Medulla oblongata (tissue), 1 donor: ENCODE results near the gene ITPRIP.
A peak's percentile ranks its signal among the peaks of the same experiment; 100 is the strongest.

Experiments
- DNase-seq: peaks from one replicate; pipeline ENCODE4 v3.0.0-alpha.2; 2015; ENCODE audit errors: extremely low spot score

The ITPRIP gene, protein sequence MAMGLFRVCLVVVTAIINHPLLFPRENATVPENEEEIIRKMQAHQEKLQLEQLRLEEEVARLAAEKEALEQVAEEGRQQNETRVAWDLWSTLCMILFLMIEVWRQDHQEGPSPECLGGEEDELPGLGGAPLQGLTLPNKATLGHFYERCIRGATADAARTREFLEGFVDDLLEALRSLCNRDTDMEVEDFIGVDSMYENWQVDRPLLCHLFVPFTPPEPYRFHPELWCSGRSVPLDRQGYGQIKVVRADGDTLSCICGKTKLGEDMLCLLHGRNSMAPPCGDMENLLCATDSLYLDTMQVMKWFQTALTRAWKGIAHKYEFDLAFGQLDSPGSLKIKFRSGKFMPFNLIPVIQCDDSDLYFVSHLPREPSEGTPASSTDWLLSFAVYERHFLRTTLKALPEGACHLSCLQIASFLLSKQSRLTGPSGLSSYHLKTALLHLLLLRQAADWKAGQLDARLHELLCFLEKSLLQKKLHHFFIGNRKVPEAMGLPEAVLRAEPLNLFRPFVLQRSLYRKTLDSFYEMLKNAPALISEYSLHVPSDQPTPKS

DNA sequence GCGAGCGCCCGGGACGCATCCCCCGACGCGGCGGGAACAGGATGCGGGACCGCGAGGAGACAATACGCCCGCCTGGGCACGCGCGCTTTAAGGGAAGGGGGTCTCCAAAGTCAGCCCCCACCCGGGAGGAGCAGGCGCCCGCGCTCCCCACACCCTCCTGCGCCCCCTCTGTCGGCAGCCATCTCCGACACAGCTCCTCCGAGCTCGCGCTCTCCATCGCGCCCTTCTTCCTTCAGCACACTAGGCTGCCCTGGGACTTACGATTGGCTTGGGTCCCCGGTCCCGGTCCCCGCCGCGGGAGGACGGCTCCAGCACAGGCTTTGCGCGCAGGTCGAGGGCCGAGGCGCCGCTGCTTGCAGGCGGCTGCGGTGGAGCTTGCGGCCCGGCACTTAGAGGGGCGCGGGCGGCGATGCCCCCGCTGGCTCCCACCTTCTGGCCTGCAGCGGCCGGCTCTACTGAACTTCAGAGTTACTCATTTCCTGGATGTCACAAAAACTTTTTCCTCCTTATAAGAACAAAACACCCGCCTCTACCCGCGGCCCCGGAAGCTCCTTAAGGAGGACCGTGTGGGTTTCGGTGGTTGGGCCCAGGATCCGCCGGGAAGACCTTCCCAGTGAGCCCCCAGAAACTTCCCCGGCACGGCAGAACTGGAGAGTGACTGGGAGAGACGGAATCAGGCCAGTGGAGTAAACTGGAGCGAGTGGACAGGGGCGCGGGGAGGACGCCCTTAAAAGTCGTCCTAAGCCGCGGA lies at the start of gene ITPRIP:
TSS of gene ITPRIP (minus strand) at position 481 of the 751 bp plus-strand sequence. CDS start 22,414 bp downstream, outside the sequence.
- DNase-seq: peak; percentile 76

DNA sequence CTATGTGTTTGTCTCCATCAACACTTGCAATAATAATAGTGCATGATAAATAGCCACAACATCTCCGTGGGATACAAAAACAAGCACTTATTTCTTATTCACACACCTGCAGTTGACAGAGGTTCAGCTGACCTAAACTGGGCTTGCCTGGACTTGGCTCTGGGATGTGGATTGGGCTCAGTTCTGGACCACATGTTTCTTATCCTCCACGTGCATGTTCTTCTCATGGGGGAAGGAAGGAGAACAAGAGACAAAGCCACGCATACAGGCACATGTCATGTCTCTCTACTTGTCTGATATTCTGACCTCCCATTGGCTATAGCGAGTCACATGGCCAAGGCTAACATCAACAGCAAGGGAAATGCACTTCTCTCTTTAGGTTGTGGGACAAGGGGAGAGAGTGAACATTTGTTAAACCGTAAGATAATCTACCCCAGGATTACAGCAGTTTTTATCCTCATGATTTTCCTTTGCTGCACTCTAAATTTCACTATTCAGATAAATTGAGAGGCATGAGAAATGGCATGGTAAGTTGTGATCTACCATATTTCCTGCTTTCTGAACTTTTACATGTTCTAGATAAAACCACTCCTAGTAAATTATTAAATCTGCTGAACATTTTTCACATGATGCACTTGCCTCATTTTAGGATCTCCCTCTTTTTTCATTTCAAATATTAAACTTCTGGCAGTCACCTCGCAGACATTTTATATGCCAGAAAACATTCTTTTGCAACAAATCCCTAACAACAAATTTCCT lies 49.0 kb upstream of the ITPRIP start:
- no peak for DNase-seq

DNA sequence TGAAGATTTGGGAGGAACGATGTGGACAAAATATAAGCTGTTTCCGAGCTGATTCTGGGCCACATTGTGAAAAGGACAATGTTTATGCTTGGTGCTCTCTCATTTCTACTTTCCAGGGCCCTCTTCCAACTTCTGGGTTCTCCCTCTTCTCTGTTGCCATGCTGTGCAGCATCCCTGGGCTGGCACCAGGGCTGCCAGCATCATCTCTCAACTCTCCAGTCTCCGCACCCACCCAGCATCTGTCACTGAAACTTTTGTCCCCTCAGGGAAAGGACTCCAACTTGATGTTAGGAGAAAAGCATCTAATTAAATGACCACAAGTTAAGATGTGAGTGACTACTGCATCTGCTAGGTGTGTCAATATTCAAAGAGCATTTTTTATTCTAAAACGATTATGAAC lies 42.1 kb upstream of the ITPRIP start:
- DNase-seq: no peak

DNA sequence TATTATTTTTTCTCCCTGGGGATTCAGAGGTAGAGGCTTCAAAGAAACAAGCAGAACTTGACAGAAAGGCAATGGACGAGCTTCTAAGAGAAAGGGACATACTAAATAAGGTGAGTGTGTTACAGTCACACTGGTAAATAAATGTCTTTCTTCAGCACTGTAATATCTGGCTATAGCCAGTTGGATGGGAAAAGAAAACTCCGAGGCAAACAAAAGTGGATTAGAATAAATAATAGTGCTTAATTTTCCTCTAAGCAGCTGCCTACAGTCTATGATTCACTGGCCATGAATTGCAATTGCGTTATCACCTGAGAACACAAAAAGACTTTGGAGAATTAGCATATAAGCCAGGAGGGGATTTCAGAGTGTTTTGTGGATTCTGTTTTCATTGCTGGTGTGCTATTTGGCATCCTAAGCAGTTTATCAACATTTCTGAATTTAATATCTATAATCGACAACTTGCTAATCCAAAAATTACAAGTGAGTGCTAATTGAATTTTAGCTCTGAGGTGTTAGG lies 38.6 kb upstream of the ITPRIP start:
- no peak for DNase-seq

DNA sequence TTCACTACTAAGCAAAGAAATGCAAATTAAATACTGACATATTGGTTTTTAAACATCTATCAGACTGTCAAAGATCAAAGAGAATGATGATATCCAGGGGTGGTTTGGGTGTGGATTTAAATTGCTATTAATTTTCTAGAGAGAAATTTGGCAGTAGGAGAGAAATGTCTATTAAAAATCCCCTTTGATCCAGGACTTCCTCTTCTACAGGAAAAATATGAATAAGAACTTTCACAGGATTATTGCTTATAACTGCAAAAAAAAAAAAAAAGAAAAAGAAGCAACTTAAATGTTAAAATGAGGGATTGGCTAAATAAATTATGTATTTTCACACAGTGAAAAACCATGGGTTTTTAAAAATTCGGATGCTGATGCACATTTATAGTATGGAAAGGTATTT lies 36.3 kb upstream of the ITPRIP start:
- DNase-seq: no peak

DNA sequence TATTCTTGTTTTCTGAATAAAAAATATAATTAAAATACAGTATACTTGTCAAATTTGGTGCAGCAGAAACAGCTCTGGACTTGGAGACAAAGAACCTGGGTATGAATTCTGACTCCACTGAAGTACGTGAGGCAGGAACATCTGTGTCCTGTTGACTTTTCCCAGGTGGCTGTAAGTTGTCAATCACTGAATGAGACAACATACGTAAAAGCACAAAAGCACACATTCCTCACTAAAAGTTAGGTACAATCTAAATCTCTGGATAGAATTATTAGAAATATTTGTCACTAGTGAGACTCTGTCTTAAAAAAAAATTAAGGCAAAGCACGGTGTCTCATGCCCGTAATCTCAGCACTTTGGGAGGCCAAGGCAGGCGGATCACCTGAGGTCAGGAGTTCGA lies 33.5 kb upstream of the ITPRIP start:
- DNase-seq: no peak

DNA sequence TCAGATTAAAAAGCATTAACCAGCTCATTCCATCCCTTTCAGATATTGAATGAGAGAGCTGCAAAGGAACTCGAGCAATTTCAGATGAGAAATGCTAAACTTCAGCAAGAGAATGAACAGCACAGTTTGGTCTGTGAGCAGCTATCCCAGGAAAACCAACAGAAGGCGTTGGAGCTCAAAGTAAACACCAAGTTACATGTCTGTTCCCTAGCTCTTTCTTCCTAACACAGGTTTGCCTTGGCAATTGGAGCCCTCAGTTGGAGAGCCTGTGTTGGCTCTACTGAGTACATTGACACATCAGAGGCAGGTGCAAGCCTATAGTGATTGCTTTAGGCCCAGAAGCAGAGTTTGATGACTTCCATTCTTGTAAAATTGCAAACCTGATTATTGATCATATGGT lies 30.1 kb upstream of the ITPRIP start:
- no peak for DNase-seq

DNA sequence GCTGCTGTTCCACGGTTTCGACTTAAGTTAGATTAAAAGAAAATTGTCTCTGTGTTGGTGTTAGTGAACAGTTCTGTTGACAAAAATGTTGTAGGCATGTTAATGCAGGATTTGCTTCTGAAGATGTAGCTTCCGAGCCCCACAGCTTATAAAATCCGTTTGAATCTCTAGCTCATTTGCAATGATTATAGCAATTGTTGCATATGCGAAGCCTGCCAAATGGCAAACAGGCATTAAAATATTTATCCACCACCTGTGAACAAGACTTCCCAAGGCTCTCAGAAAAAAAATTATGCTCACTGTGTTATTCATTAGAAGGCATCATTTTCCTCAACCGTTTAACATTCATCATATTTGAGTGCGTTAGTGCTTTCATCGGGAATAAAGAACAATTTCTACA lies 29.6 kb upstream of the ITPRIP start:
- no peak for DNase-seq

DNA sequence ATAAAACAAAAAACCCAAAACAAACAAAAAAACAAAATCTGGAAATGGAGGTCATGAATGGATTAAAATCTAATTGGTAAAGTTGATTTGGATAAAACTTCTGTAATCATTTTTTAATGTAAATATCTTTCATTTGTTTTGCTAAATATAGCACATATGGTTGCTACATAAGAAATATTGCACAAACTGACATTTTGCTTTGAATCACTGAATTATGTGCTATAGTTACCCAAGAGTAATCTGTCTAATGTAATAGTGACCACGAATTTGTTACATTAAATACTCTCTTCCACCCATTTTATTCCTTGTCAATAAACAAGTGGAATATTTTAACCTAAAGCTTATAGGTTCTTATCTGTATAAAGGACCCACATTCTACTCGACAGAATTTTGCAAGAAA lies 21.5 kb upstream of the ITPRIP start:
- no peak for DNase-seq

DNA sequence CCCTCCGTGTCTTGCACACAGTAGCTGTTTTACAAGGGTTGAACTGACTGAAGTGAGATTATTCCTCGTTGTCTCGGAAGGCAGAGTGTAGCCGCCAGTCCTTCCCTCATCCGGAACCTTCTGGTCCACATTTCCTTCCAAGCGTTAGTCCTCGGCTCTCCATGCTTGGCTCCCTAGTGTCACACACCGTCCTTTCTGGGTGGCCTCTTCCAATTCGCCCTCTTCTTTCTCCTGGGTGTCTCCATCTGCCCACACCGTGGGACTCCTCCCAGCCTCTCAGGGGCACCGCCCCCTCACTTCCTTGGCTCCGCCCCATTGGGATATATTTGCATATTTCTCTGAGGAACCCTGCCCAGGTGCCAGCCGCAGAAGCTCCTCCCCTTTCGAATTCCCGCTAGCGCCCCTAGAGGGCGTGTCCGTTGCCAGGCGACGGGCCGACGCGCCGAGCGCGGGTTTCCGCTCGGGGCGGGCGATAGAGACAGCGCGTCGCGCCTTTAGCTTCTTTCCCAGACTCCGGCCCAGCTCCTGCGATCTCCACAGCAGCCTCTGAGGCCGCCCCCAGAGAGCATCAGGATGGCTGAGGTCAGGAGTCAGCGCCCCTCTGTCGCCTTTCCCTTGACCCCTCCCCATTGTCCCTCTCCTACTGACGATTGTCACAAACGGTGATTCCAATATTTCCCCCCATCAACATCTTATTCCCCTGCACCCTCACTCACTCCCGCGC lies 15.2 kb upstream of the ITPRIP start, which contains the start of gene CFAP58:
TSS of gene CFAP58 (plus strand) at position 509 of the 724 bp plus-strand sequence. CDS start at position 574, 65 bp downstream.
- peak; percentile 92 for DNase-seq

DNA sequence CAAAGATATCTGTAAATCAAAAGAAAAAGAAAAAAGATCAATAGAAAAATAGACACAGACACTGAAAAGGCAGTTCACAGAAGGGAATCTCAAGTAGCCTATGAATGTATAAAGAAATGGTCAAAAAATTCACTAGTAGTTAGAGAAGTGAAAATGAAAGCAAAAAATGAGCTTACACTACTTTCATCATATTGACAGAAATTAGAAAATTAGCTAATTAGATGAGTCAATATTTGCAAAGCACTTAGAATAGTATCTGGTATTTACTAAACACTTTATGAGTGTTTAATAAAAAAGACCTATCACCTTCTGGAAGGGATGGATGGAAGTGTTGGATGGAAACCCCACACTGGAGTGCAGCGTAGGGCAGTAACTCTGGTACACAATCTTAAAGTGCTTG lies 13.7 kb upstream of the ITPRIP start:
- no peak for DNase-seq

DNA sequence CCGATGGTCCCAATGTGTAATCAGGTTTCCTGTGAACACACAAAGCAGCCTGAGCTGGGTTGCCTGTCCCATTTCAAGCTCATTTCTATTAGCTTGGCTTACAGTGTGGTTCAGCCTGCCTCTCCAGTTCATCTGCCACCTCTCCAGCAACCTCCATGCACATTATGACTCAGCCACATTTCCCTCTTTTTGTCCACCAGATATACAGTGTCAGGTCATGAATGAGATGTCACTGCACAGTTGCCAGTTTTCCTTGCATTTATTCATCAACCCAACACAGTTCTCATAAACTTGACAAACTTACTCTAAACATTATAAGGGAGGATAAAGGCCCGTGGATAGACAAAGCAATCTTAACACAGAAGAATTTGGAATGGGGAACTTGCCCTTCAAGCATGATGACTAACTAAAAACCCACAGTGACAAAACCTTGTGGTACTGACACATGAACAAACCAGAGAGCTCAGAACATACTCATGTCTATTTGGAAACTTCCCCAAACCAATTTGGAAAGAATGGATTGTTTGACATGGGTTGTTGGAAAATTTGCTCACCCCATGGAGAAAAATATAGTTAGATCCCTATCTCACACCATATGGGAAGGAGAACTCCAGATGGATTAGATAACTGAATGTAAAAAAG lies 12.9 kb upstream of the ITPRIP start:
- DNase-seq: peak; percentile 61

DNA sequence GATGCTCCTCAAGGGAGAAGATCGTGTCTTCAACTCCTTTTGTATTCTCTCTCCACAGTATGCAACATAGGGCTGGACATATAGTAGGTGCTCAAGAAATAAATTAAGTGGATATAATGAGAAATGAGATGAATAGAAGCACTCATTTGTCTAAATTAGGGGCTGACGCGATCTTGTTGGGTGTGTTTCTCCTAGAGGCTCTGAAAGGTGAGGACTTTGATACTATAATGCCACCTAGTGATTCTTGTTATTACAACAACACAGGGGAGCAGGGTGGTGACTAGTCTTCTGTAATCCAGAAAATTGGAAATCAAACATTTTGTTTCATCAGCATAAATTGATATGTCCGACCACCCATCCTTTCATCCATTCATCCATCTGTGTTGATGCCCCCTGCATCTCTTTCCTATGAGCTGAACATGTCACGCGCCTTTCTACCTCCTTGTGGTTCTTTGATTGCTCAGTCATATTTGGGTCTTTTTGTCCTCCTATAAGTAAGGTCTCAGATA lies 11.9 kb upstream of the ITPRIP start:
- DNase-seq: peak; percentile 86

DNA sequence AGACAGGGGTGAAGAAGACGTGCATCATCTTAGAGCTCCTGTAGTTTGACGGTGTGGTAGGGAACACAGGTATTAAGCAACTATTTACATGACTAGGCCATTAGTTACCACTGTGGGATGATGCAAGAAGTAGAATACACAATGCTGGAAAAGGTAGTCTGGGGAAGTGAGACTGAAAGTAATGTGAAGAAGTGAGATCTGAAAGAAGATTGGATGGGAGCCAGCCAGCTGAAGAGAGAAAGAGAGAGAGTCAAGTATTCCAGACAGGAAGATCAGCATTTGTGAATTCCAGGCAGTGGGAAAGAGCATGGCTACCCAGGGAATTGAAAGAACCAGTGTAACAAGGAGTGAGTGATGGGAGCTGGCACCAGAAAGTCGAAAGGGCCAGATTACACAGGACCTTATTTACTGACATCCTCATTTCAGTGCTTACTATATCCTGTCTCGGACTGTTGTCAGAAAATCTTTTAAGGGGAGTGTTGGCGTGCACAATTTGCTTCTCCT lies 11.4 kb upstream of the ITPRIP start:
- DNase-seq: peak; percentile 84

DNA sequence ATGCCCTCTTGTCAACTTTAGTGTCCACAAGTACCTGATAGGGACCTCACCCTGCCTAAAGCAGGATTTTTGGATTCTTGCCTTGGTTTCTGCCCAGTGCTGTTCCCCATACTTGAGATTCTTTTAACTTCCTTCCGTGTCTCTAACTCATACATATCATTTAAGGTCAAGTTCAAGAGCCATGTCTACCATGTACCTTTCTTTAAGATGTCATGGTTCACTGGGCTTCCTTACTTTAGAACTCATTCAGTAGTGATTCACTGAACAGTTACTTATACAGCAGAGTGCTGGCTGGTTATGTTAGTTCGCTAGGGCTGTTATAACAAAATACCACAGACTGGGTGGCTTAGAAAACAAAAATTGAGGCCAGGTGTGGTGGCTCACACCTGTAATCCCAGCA lies 10.3 kb upstream of the ITPRIP start:
- no peak for DNase-seq

DNA sequence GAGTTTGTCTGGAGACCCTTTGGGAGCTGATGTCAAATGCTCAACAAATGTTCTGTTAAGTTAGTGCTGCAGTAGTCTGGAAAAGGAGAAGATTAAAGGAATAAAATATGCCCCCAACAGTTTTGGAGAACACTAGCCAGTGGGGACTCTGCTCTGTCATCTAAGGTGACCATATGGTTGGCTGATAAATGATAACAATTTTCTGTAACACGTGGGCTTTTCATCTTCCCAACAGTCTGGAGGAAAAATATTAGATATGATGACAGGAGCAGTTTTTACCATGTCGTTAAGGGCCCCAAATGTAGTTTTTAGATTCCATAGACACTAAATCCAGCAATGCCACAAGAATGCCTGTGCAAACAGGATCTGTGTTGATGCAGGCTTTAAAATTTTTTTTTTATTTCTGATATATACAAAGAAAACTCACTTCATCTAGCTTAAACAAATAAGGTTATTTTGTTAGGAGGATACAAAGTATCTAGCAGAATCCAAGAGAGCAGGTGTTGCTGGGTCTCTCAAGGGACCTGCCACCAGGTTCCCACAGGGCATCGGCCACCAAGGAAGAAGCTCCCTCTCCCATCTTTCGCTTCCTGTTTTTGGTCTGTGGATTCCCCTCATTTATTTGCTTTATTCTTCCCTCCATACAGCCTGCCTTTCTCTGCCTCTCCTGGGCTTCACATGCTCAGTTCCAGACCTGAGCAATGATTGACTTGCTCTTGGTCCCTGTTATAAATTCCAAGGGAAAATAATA lies 9.2 kb upstream of the ITPRIP start:
- DNase-seq: no peak

DNA sequence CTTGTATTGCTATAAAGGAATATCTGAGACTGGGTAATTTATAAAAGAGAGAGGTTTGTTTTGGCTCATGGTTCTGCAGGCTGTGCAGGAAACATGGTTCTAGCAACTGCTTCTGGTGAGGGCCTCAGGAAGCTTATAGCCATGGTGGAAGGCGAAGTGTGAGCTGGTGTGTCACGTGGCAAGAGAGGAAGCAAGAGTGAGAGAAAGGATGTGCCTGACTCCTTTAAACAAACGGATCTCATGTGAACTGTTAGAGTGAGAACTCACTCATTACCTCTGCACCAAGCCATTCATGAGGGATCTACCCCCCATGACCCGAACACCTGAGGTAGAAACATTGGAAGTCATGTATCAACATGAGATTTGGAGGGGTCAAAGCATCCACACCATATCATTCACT lies 7.7 kb upstream of the ITPRIP start:
- no peak for DNase-seq

DNA sequence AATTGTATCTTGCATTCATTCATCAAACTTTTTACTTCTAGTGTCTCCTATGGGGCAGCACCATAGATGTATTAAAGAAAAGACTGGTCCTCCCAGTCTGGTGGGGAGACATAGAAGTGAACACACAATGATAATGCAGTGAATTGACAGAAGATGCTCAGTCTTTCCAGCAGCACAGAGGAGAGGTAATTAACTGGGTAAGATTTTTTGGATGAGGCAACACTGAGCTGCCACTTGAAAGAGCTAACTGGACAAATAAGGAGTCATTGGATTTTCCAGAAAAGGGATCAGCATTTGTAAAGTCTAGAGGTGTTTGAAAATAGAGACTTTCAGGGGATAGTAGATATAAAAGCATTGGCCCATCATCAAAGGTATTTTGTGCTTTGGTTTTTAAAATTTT lies 7.2 kb upstream of the ITPRIP start:
- no peak for DNase-seq

DNA sequence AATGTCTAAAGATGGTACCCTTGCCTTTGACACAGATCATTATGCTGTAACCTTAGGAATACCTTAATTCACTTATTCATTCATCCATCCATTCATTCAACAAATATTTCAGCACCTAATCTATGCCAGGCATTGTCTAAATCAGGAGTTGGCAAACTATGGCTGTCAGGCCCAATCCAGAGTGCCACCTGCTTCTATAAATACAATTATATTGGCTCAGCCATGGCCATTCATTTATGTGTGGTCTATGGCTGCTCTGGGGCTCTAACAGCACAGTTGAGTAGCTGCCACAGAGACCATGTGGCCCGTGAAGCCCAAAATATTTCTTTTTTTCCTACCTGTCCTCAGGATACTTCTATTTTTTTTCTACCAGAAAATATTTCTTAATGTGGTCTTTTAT lies 6.0 kb upstream of the ITPRIP start:
- no peak for DNase-seq
